Tibial artery (tissue), 4 donors: ENCODE results near the gene ACTN1.
A peak's percentile ranks its signal among the peaks of the same experiment; 100 is the strongest.

Experiments used
- DNase-seq, 2 donors: peaks; one replicate each; pipeline ENCODE4 v3.0.0-alpha.2; 2019
- H3K27ac ChIP-seq, 2 donors: fragments of 200-600 bp; sonication (generic) in 1 of 2; 1 replicate in 1 of 2; 2 replicates in 1 of 2; pipeline ENCODE4 v1.5.1; 2018 to 2019; ENCODE audit warnings: mild to moderate bottlenecking in 1 of 2
- H3K27me3 ChIP-seq, 2 donors: fragments of 200-600 bp; sonication (generic) in 1 of 2; one replicate each; pipeline versions ENCODE4 v1.5.1 to v1.6.0; 2016 to 2019
- H3K36me3 ChIP-seq, 3 donors: fragments of 200-600 bp; sonication (generic) in 2 of 3; one replicate each; pipeline ENCODE4 v1.5.1; 2016 to 2019; ENCODE audit warnings: mild to moderate bottlenecking in 2 of 3
- H3K4me1 ChIP-seq, 4 donors: fragments of 200-600 bp; sonication (generic) in 2 of 4; 1 replicate in 3 of 4; 2 replicates in 1 of 4; pipeline ENCODE4 v1.5.1; 2016 to 2019
- H3K4me3 ChIP-seq, 2 donors: fragments of 200-600 bp; sonication (generic) in 1 of 2; 1 replicate in 1 of 2; 2 replicates in 1 of 2; pipeline ENCODE4 v1.5.1; 2018 to 2019; ENCODE audit warnings: mild to moderate bottlenecking in 2 of 2
- H3K9me3 ChIP-seq, 3 donors: fragments of 200-600 bp; sonication (generic) in 1 of 3; one replicate each; pipeline ENCODE4 v1.5.1; 2016 to 2019
- CTCF ChIP-seq, 2 experiments: fragments of 200-600 bp in 1 of 2; fragments of 450-650 bp in 1 of 2; IDR thresholded peaks; one replicate each; pipeline ENCODE4 v1.5.1; 2017 to 2019; ENCODE audit warnings: antibody characterized with exemption in 2 of 2, mild to moderate bottlenecking in 1 of 2, moderate library complexity in 1 of 2
- intact Hi-C: fragments of 100-400 bp; cut with DNase I; formaldehyde crosslinking; loops from one replicate; pipeline ENCODE4 v1.15.0; 2023; ENCODE audit warnings: low total_unique reads

The ACTN1 gene

GRCh38 chr14:68955164-68955850 is 23.8 kb downstream of the ACTN1 start:
- Histone ChIP-seq H3K27ac (peak overlapping the region; percentile 97 to 100), H3K4me3 (peak overlapping the region; percentile 4 to 35)
- DNase-seq: peak; percentile 76 to 88

GRCh38 chr14:68953196-68953555 is 25.9 kb downstream of the ACTN1 start:
- TF ChIP-seq CTCF (IDR thresholded peaks at IDR 0.05): no peak
- no peaks in the 10 kb centered on the region for H3K27me3 ChIP-seq
- peak overlapping the region; percentile 97 to 100 for H3K27ac ChIP-seq
- peaks cover 14 to 100% (median 96%) of the 10 kb centered on the region in 4 donors for H3K4me1 ChIP-seq
- no peak for DNase-seq
- peak overlapping the region; percentile 32 to 34 for H3K4me3 ChIP-seq
- intact Hi-C loops: no loop called here
- H3K36me3 ChIP-seq: peaks cover 4 to 10% (median 5%) of the 10 kb centered on the region in 3 donors
- H3K9me3 ChIP-seq: no peaks in the 10 kb centered on the region

More at GRCh38 chr14:68955164-68955850, 23.8 kb downstream of the ACTN1 start:
- Histone ChIP-seq H3K36me3 (peaks cover 4 to 10% (median 5%) of the 10 kb centered on the region in 3 donors), H3K4me1 (peaks cover 8 to 100% (median 92%) of the 10 kb centered on the region in 4 donors), H3K9me3 (no peaks in the 10 kb centered on the region), H3K27me3 (no peaks in the 10 kb centered on the region)
- intact Hi-C loops: loop anchor here (5.0 kb wide), 1 partner anchor 127 kb away; no protein-coding TSS in a partner anchor
- no peak for TF ChIP-seq CTCF (IDR thresholded peaks at IDR 0.05)

- intact Hi-C loops: no loop called here
- no peaks in the 10 kb centered on the region for H3K9me3 ChIP-seq
- no peak for DNase-seq
- peak overlapping the region; percentile 32 to 34 for H3K4me3 ChIP-seq
- H3K36me3 ChIP-seq: peaks cover 4 to 9% (median 5%) of the 10 kb centered on the region in 3 donors
- H3K27me3 ChIP-seq: no peaks in the 10 kb centered on the region
- H3K4me1 ChIP-seq: peaks cover 11 to 100% (median 96%) of the 10 kb centered on the region in 4 donors
- peak overlapping the region; percentile 97 to 100 for H3K27ac ChIP-seq
- TF ChIP-seq CTCF (IDR thresholded peaks at IDR 0.05): no peak
These were observed 26.4 kb downstream of the ACTN1 start for GRCh38 chr14:68952531-68953195.

- TF ChIP-seq CTCF (IDR thresholded peaks at IDR 0.05): no peak
- Histone ChIP-seq H3K27ac (peak overlapping the region; percentile 97 to 100), H3K4me3 (peak overlapping the region; percentile 32 to 34), H3K27me3 (no peaks in the 10 kb centered on the region), H3K4me1 (peaks cover 11 to 100% (median 96%) of the 10 kb centered on the region in 4 donors), H3K9me3 (no peaks in the 10 kb centered on the region), H3K36me3 (peaks cover 0 to 4% (median under 1%) of the 10 kb centered on the region in 3 donors)
- no peak for DNase-seq
- intact Hi-C loops: no loop called here
These were observed 27.1 kb downstream of the ACTN1 start for GRCh38 chr14:68951800-68952530.

GRCh38 chr14:68951035-68951797 is 27.9 kb downstream of the ACTN1 start:
- H3K4me3 ChIP-seq: no peak overlapping the region
- H3K27me3 ChIP-seq: no peaks in the 10 kb centered on the region
- peak; percentile 94 to 97 for DNase-seq
- peak overlapping the region; percentile 97 to 100 for H3K27ac ChIP-seq
- peaks cover 0 to 4% (median 0%) of the 10 kb centered on the region in 3 donors for H3K36me3 ChIP-seq
- peaks cover 14 to 100% (median 96%) of the 10 kb centered on the region in 4 donors for H3K4me1 ChIP-seq
- H3K9me3 ChIP-seq: no peaks in the 10 kb centered on the region
- no peak for TF ChIP-seq CTCF (IDR thresholded peaks at IDR 0.05)
- intact Hi-C loops: no loop called here
